ENCODE data around the gene ZMAT5.

DNA sequence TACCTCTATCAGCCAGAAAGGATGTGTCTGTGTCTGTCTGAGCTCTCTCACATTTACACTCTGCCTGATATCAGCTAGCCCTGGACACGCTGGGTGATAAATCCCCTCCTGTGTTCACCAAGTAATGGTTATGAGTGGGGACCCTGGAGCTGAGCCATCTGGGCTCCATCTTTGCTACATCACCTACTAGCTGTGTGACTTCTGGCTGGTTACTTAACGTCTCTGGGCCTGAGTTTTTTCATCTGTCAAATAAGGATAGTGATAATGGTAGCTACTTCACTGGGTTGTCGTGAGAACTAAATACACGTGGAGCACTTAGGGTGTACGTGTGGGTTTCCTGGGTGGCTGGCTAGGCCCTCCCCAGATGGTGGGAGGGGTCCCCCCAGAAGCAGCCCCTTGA lies 23.3 kb upstream of the ZMAT5 start:
- TF ChIP-seq, protein P1, sequence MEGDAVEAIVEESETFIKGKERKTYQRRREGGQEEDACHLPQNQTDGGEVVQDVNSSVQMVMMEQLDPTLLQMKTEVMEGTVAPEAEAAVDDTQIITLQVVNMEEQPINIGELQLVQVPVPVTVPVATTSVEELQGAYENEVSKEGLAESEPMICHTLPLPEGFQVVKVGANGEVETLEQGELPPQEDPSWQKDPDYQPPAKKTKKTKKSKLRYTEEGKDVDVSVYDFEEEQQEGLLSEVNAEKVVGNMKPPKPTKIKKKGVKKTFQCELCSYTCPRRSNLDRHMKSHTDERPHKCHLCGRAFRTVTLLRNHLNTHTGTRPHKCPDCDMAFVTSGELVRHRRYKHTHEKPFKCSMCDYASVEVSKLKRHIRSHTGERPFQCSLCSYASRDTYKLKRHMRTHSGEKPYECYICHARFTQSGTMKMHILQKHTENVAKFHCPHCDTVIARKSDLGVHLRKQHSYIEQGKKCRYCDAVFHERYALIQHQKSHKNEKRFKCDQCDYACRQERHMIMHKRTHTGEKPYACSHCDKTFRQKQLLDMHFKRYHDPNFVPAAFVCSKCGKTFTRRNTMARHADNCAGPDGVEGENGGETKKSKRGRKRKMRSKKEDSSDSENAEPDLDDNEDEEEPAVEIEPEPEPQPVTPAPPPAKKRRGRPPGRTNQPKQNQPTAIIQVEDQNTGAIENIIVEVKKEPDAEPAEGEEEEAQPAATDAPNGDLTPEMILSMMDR (IDR thresholded peaks at IDR 0.05 in 8 of 11, conservative IDR thresholded peaks at IDR 0.05 in 3 of 11), result no peak
- no peak for TF ChIP-seq POLR2A (IDR thresholded peaks at IDR 0.05)
